ENCODE measurements around the gene CGNL1.

- TF ChIP-seq CTCF (IDR thresholded peaks at IDR 0.05 in 2 of 3, conservative IDR thresholded peaks at IDR 0.05 in 1 of 3; ENCODE audit: control insufficient read depth in 2 of 3, extremely low read depth in 1 of 3, insufficient read depth in 1 of 3, low read depth in 3 of 3, low read length in 3 of 3) (no peak), NRF1 (conservative IDR thresholded peaks at IDR 0.05; ENCODE audit: low read depth, low read length) (no peak), CHD2 (IDR thresholded peaks at IDR 0.05; ENCODE audit: borderline replicate concordance, low read depth, low read length) (no peak), POLR2A (IDR thresholded peaks at IDR 0.05; ENCODE audit: low read depth, low read length) (no peak), EZH2 (IDR thresholded peaks at IDR 0.05; ENCODE audit: borderline replicate concordance, control insufficient read depth, low read depth, low read length) (no peak), MYC (IDR thresholded peaks at IDR 0.05; ENCODE audit: insufficient read depth, insufficient read length, insufficient replicate concordance, low read length, severe bottlenecking) (no peak), ZZZ3 (IDR thresholded peaks at IDR 0.05; ENCODE audit: control insufficient read depth, insufficient read length, low read depth) (no peak), BMI1 (IDR thresholded peaks at IDR 0.05; ENCODE audit: borderline replicate concordance) (no peak), BRCA1 (IDR thresholded peaks at IDR 0.05; ENCODE audit: low read depth, low read length) (no peak), NBN (IDR thresholded peaks at IDR 0.05) (no peak), USF1 (IDR thresholded peaks at IDR 0.05; ENCODE audit: borderline replicate concordance, extremely low read length, insufficient read depth, low read depth, low read length) (no peak), HDAC2 (IDR thresholded peaks at IDR 0.05) (no peak)
Measured at GRCh38 chr15:57538265-57538529, 161.9 kb downstream of the CGNL1 start.

All from GM12878 (cell line).